Nephron progenitor cell (in vitro differentiated cells): ENCODE measurements around the gene ARL13B.
"Not testable (repeated sequence)": the region's sequence is repeated elsewhere in the genome, so short reads cannot be mapped to it uniquely, and the experiment has no call there.

Experiments used
- DNase-seq: peaks from one replicate; pipeline ENCODE4 v3.0.0; 2021
- H3K27ac Mint-ChIP-seq: 2 replicates; pipeline ENCODE4 v1.8.0; 2021; ENCODE audit warnings: mild to moderate bottlenecking, moderate library complexity, mixed read lengths
- H3K27me3 Mint-ChIP-seq: 2 replicates; pipeline ENCODE4 v1.8.0; 2021; ENCODE audit warnings: mild to moderate bottlenecking, low read depth, mixed read lengths; ENCODE audit not compliant: poor library complexity
- H3K36me3 Mint-ChIP-seq: 2 replicates; pipeline ENCODE4 v1.8.0; 2021; ENCODE audit warnings: low read depth, mixed read lengths
- H3K4me1 Mint-ChIP-seq: 2 replicates; pipeline ENCODE4 v1.8.0; 2021; ENCODE audit warnings: mixed read lengths
- H3K4me3 Mint-ChIP-seq: 2 replicates; pipeline ENCODE4 v1.8.0; 2021; ENCODE audit warnings: mild to moderate bottlenecking, moderate library complexity, mixed read lengths
- H3K9me3 Mint-ChIP-seq: 2 replicates; pipeline ENCODE4 v1.8.0; 2021; ENCODE audit warnings: mild to moderate bottlenecking, moderate library complexity, mixed read lengths
- TF ChIP-seq, protein P1 (sequence below): fragments of 200-600 bp; sonication (generic); IDR thresholded peaks from 2 replicates; pipeline ENCODE4 v1.5.0; 2021; ENCODE audit warnings: antibody characterized with exemption

ARL13B gene

DNA sequence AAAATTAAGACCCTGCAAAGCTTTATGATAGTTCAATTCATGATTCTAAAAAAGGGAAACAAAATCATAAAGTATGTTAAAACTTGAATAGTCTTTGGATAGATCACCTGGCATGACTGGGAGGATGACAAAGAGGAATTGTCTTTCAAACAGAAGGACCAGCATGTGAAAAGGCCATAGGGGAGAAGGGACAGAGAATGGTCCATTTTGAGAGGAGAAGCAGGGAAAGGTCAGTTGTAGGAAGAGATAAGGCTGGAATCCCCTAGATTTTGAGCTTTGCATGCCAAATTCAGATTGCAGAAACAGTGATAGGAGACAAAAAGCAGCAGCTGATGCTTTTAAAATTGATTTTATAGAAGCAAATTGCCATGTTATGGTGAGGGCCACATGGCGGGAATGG, 18.9 kb upstream of the ARL13B start:
- Mint-ChIP-seq H3K9me3 (peaks cover 52% of the 10 kb centered on the region), H3K36me3 (peaks cover 8% of the 10 kb centered on the region), H3K4me1 (no peaks in the 10 kb centered on the region), H3K27ac (no peak overlapping the region), H3K27me3 (peaks cover 6% of the 10 kb centered on the region), H3K4me3 (no peak overlapping the region)
- no peak for DNase-seq
- TF ChIP-seq, protein P1, sequence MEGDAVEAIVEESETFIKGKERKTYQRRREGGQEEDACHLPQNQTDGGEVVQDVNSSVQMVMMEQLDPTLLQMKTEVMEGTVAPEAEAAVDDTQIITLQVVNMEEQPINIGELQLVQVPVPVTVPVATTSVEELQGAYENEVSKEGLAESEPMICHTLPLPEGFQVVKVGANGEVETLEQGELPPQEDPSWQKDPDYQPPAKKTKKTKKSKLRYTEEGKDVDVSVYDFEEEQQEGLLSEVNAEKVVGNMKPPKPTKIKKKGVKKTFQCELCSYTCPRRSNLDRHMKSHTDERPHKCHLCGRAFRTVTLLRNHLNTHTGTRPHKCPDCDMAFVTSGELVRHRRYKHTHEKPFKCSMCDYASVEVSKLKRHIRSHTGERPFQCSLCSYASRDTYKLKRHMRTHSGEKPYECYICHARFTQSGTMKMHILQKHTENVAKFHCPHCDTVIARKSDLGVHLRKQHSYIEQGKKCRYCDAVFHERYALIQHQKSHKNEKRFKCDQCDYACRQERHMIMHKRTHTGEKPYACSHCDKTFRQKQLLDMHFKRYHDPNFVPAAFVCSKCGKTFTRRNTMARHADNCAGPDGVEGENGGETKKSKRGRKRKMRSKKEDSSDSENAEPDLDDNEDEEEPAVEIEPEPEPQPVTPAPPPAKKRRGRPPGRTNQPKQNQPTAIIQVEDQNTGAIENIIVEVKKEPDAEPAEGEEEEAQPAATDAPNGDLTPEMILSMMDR, result no peak

DNA sequence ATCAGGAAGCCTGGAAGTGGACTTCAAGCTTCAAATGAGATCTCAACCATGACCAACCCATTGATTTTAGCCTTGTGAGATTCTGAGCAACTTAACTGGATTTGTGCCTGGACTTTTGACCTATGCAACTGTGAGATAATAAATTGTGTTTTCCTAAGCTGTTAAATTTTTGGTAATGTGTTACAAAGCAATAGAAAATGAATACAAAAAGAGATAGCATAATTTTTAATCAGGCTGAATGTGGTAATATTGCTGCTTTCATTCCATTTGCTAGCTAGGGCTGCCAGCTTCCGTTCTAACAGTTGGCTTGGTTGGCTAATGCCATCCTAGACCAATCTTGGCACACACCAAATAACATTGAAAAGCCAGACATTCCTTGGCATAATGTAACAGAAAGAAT, 18.5 kb upstream of the ARL13B start:
- Mint-ChIP-seq H3K9me3 (peaks cover 53% of the 10 kb centered on the region), H3K4me1 (no peaks in the 10 kb centered on the region), H3K27me3 (peaks cover 3% of the 10 kb centered on the region), H3K4me3 (no peak overlapping the region), H3K36me3 (peaks cover 12% of the 10 kb centered on the region), H3K27ac (no peak overlapping the region)
- DNase-seq, result no peak
- TF ChIP-seq, protein P1, result no peak

DNA sequence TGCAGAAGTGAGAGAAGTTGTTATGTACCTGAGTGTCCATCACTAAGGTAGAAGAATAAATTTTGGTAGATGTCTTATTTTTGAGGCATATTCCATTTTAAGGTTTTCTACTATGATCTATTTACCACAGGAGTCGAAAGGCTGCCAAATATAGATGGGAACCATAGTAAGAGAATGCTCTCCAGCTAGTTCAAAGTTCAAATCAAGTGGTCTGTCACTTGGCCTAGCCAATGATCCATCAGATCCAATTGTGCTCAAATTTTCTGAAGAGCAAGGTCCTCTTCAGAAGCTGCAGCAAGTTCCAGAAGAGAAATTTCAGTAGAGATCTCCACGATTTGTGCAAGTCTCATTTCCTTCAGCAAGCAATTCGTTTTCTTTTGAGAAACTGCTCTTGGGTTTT, 17.2 kb upstream of the ARL13B start:
- H3K4me1 Mint-ChIP-seq, result no peaks in the 10 kb centered on the region
- TF ChIP-seq, protein P1, result no peak
- H3K9me3 Mint-ChIP-seq, result peaks cover 49% of the 10 kb centered on the region
- peaks cover 3% of the 10 kb centered on the region for H3K27me3 Mint-ChIP-seq
- no peak for DNase-seq
- H3K4me3 Mint-ChIP-seq, result no peak overlapping the region
- H3K27ac Mint-ChIP-seq, result no peak overlapping the region
- H3K36me3 Mint-ChIP-seq, result peaks cover 13% of the 10 kb centered on the region

DNA sequence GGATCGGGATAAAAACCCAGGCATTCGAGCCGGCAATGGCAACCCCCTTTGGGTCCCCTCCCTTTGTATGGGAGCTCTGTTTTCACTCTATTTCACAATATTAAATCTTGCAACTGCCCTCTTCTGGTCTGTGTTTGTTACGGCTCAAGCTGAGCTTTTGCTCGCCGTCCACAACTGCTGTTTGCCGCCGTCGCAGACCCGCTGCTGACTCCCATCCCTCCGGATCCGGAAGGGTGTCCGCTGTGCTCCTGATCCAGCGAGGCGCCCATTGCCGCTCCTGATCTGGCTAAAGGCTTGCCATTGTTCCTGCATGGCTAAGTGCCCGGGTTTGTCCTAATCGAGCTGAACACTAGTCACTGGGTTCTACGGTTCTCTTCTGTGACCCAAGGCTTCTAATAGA, 14.8 kb upstream of the ARL13B start:
- peaks cover 38% of the 10 kb centered on the region for H3K9me3 Mint-ChIP-seq
- H3K4me3 Mint-ChIP-seq, H3K27me3 Mint-ChIP-seq, H3K27ac Mint-ChIP-seq, H3K4me1 Mint-ChIP-seq, DNase-seq: not testable (repeated sequence)
- peaks cover 17% of the 10 kb centered on the region for H3K36me3 Mint-ChIP-seq

DNA sequence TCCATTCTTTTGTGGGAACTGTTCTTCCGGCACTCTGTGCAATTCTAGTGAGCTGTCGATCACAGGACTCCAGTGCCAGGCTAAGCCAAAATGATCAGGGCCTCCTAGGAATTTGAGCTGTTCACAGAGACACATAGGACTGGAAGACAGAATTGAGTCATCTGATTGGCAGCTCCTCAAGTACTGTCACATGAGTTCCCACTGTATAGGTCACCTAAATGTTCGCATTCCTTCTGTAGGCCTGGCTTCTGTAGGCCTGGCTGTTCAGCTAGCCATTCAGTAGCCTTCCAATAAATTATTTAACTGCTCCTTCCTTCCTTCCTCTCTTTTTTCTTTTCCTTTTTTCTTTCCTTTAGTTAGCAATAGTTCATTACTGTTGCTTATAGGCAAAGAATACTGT, 10.5 kb upstream of the ARL13B start:
- Mint-ChIP-seq H3K9me3 (peaks cover 16% of the 10 kb centered on the region), H3K4me1 (peaks cover 13% of the 10 kb centered on the region), H3K36me3 (peaks cover 16% of the 10 kb centered on the region), H3K27ac (no peak overlapping the region), H3K4me3 (no peak overlapping the region), H3K27me3 (peaks cover 3% of the 10 kb centered on the region)
- DNase-seq, result no peak
- TF ChIP-seq, protein P1, result no peak

DNA sequence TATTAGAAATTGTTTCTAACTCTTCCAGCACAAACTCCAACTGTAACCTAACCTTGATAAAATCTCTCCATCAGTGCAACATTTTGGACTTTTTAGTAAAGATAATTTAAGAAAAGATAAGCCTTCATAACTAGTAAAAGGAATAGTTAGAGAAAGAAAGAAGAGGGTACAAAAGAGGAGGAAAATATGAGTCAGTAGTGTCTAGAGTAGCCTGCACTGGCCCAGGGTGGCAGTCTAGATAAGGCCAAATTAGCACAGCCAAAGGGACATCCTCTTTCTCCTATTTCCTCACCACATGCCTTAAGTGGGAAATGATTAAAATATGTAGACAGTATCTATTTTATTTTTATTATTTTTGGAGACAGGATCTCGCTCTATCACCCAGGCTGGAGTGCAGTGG, 10.0 kb upstream of the ARL13B start:
- DNase-seq, result no peak
- peaks cover 12% of the 10 kb centered on the region for H3K9me3 Mint-ChIP-seq
- peaks cover 13% of the 10 kb centered on the region for H3K4me1 Mint-ChIP-seq
- no peak overlapping the region for H3K27ac Mint-ChIP-seq
- no peak overlapping the region for H3K4me3 Mint-ChIP-seq
- H3K27me3 Mint-ChIP-seq, result peaks cover 3% of the 10 kb centered on the region
- TF ChIP-seq, protein P1, result no peak
- peaks cover 13% of the 10 kb centered on the region for H3K36me3 Mint-ChIP-seq
